NCI-H1417 (cell line): ENCODE data around the gene RUSF1.
"Not testable (repeated sequence)": the region's sequence is repeated elsewhere in the genome, so short reads cannot be mapped to it uniquely, and the experiment has no call there.

Experiments used
- DNase-seq, 3 experiments: peaks; one replicate each; lab custom pipeline; 2025; lab: John Stamatoyannopoulos, UW

RUSF1 gene

GRCh38 chr16:31487071-31487719, 21.0 kb downstream of the RUSF1 start:
- DNase-seq = no peak

- no peak for DNase-seq
These were observed 22.1 kb downstream of the RUSF1 start for GRCh38 chr16:31486045-31486444.

- no peak for DNase-seq
These were observed 22.6 kb downstream of the RUSF1 start for GRCh38 chr16:31485571-31485970.

GRCh38 chr16:31484491-31485171, 23.6 kb downstream of the RUSF1 start:
- no peak for DNase-seq

- not testable (repeated sequence) for DNase-seq
These were observed 24.1 kb downstream of the RUSF1 start for GRCh38 chr16:31484048-31484447.

GRCh38 chr16:31483081-31483480, 25.1 kb downstream of the RUSF1 start, which contains the start of gene SLC5A2:
TSS of gene SLC5A2 (plus strand) at chr16:31483123. CDS start at chr16:31483137, 14 bp downstream.
- DNase-seq = no peak

GRCh38 chr16:31480851-31481536, 27.2 kb downstream of the RUSF1 start:
- DNase-seq = peak in 1 of 3 experiments; percentile 2

- no peak for DNase-seq
These were observed 28.4 kb downstream of the RUSF1 start for GRCh38 chr16:31479751-31480150.

- no peak for DNase-seq
These were observed 29.2 kb downstream of the RUSF1 start for GRCh38 chr16:31478956-31479355.

GRCh38 chr16:31477220-31478216, 30.7 kb downstream of the RUSF1 start:
- DNase-seq = no peak

GRCh38 chr16:31476303-31477219, 31.6 kb downstream of the RUSF1 start:
- DNase-seq = no peak

- no peak for DNase-seq
These were observed 32.3 kb downstream of the RUSF1 start for GRCh38 chr16:31475946-31476302.

- DNase-seq = no peak
These were observed 33.1 kb downstream of the RUSF1 start for GRCh38 chr16:31474773-31475738.

- no peak for DNase-seq
These were observed 33.9 kb downstream of the RUSF1 start for GRCh38 chr16:31474173-31474714.

GRCh38 chr16:31473264-31473984, 34.8 kb downstream of the RUSF1 start:
- DNase-seq = no peak

- peak in 1 of 3 experiments; percentile 36 for DNase-seq
These were observed 35.4 kb downstream of the RUSF1 start for GRCh38 chr16:31472709-31473203.

GRCh38 chr16:31471875-31472708, 36.1 kb downstream of the RUSF1 start, which contains the start of gene TGFB1I1:
TSS of gene TGFB1I1 (plus strand) at chr16:31472152. CDS start at chr16:31472189, 37 bp downstream.
- DNase-seq = peak in 2 of 3 experiments; percentile 41 to 43
